Keratinocyte (primary cell): Measurements from ENCODE around the gene MYO1D. TPM values are rescaled to one million over a fixed set of nuclear protein-coding genes. Genes with fewer than 3 reads are reported as not detected.

Source experiments
- DNase-seq: peaks from one replicate; pipeline ENCODE4 v3.0.0-alpha.2; 2011; ENCODE audit warnings: low read depth, missing footprints, low spot score
- FAIRE-seq: peaks from 2 replicates; lab custom pipeline; 2011; peaks lifted over from hg19 to GRCh38; lab: Jason Lieb, UNC
- H2AFZ ChIP-seq: 2 replicates; pipeline ENCODE4 v1.6.0; 2012; ENCODE audit warnings: low read length, control low read depth, inconsistent platforms; ENCODE audit not compliant: control insufficient read depth
- H3K27ac ChIP-seq: 2 replicates; pipeline ENCODE4 v1.5.1; 2011; ENCODE audit warnings: low read length; ENCODE audit not compliant: control insufficient read depth, insufficient read depth
- H3K27me3 ChIP-seq: 3 replicates; pipeline ENCODE4 v1.6.0; 2011; ENCODE audit warnings: low read length; ENCODE audit not compliant: control insufficient read depth, insufficient read depth; ENCODE audit errors: extremely low read depth
- H3K36me3 ChIP-seq, 2 experiments: 2 replicates in 1 of 2; 3 replicates in 1 of 2; pipeline ENCODE4 v1.5.1; 2011; ENCODE audit warnings: low read length in 2 of 2, mild to moderate bottlenecking in 1 of 2; ENCODE audit not compliant: control insufficient read depth in 2 of 2, insufficient read depth in 2 of 2; ENCODE audit errors: extremely low read depth in 1 of 2
- H3K4me1 ChIP-seq: 3 replicates; pipeline ENCODE4 v1.5.1; 2011; ENCODE audit warnings: low read length; ENCODE audit not compliant: control insufficient read depth, insufficient read depth; ENCODE audit errors: extremely low read depth
- H3K4me2 ChIP-seq: 3 replicates; pipeline ENCODE4 v1.6.0; 2011; ENCODE audit warnings: low read depth, low read length; ENCODE audit not compliant: control insufficient read depth, insufficient read depth; ENCODE audit errors: extremely low read depth
- H3K4me3 ChIP-seq, 3 experiments: fragments of 200-600 bp in 1 of 3; sonication (generic) in 1 of 3; 2 replicates in 2 of 3; 3 replicates in 1 of 3; pipeline ENCODE4 v1.5.1; 2011 to 2016; ENCODE audit warnings: low read length in 3 of 3, mild to moderate bottlenecking in 3 of 3, control low read depth in 2 of 3, inconsistent platforms in 1 of 3, low read depth in 1 of 3, mixed read lengths in 1 of 3, mixed run types in 1 of 3, moderate library complexity in 1 of 3; ENCODE audit not compliant: control insufficient read depth in 2 of 3, insufficient read depth in 2 of 3; ENCODE audit errors: extremely low read depth in 1 of 3
- H3K79me2 ChIP-seq: 2 replicates; pipeline ENCODE4 v1.6.0; 2012; ENCODE audit warnings: low read length; ENCODE audit not compliant: control insufficient read depth, insufficient read depth
- H3K9ac ChIP-seq: 3 replicates; pipeline ENCODE4 v1.6.0; 2011; ENCODE audit warnings: low read length; ENCODE audit not compliant: control insufficient read depth, insufficient read depth; ENCODE audit errors: extremely low read depth
- H3K9me1 ChIP-seq: 3 replicates; pipeline ENCODE4 v1.6.0; 2011; ENCODE audit warnings: low read length; ENCODE audit not compliant: control insufficient read depth, insufficient read depth; ENCODE audit errors: extremely low read depth
- H3K9me3 ChIP-seq: 2 replicates; pipeline ENCODE4 v1.5.1; 2012; ENCODE audit warnings: low read depth, low read length; ENCODE audit not compliant: control insufficient read depth
- H4K20me1 ChIP-seq: 3 replicates; pipeline ENCODE4 v1.6.0; 2011; ENCODE audit warnings: low read length; ENCODE audit not compliant: control insufficient read depth, insufficient read depth; ENCODE audit errors: extremely low read depth
- EZH2 ChIP-seq: IDR thresholded peaks from one replicate; pipeline ENCODE4 v1.6.1; 2012; ENCODE audit warnings: inconsistent platforms, mild to moderate bottlenecking, low read length, moderate library complexity
- dilution Hi-C: fragments of 300-500 bp; cut with MboI; formaldehyde crosslinking; loops from one replicate; pipeline ENCODE4 v1.7.0; 2020; ENCODE audit warnings: low sequenced_read_pairs; ENCODE audit not compliant: extremely low pct_ligation_motif_present
- polyA plus RNA-seq, 5 experiments: library from polyadenylated mRNA; depleted of rRNA in 3 of 5; stranded (reverse) in 3 of 5; stranded (forward) in 1 of 5; unstranded in 1 of 5; fragments of >200 nt; gene quantifications; 1 replicate in 1 of 5; 2 replicates in 3 of 5; 3 replicates in 1 of 5; pipeline versions ENCODE4 v1.2.1 to v1.2.3, GENCODE V29; 2011 to 2012; ENCODE audit warnings: missing spikeins in 2 of 5, low read depth in 1 of 5, low replicate concordance in 1 of 5
- TF ChIP-seq, protein P1 (sequence below), 3 experiments: IDR thresholded peaks in 1 of 3; conservative IDR thresholded peaks in 1 of 3; optimal IDR thresholded peaks in 1 of 3; 2 replicates in 2 of 3; 3 replicates in 1 of 3; pipeline versions ENCODE3 to v1.5.1; 2011; ENCODE audit warnings: low read length in 3 of 3, mild to moderate bottlenecking in 3 of 3, moderate library complexity in 2 of 3, control low read depth in 1 of 3, inconsistent platforms in 1 of 3; ENCODE audit not compliant: insufficient read depth in 2 of 3; ENCODE audit errors: extremely low read depth in 1 of 3

The MYO1D gene
- polyA plus RNA-seq, 1 donor (not counting 4 experiments of a cell fraction or from before 2014, with no cell fraction given), result 33.7 TPM

DNA sequence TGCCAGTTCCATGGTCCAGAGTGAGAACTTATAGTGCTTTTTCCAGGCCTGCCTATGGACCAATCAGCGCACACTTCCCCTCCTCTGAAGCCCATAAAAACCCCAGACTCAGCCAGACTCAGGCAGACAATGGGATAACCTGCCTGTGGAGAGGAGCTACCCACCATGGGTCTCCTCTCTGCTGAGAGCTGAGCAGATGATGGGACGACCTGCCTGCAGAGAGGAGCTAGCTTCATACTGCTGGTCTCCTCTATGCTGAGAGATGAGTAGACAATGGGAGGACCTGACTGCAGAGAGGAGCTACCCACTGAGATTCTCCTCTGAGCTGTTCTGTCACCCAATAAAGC, 144.7 kb downstream of the MYO1D start:
- H3K9me3 ChIP-seq, result no peaks in the 10 kb centered on the region
- no peak overlapping the region for H2AFZ ChIP-seq
- FAIRE-seq (no peak), DNase-seq (no peak)
- TF ChIP-seq, protein P1, sequence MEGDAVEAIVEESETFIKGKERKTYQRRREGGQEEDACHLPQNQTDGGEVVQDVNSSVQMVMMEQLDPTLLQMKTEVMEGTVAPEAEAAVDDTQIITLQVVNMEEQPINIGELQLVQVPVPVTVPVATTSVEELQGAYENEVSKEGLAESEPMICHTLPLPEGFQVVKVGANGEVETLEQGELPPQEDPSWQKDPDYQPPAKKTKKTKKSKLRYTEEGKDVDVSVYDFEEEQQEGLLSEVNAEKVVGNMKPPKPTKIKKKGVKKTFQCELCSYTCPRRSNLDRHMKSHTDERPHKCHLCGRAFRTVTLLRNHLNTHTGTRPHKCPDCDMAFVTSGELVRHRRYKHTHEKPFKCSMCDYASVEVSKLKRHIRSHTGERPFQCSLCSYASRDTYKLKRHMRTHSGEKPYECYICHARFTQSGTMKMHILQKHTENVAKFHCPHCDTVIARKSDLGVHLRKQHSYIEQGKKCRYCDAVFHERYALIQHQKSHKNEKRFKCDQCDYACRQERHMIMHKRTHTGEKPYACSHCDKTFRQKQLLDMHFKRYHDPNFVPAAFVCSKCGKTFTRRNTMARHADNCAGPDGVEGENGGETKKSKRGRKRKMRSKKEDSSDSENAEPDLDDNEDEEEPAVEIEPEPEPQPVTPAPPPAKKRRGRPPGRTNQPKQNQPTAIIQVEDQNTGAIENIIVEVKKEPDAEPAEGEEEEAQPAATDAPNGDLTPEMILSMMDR (optimal IDR thresholded peaks at IDR 0.05 in 1 of 3, IDR thresholded peaks at IDR 0.05 in 1 of 3, conservative IDR thresholded peaks at IDR 0.05 in 1 of 3; ENCODE audit: extremely low read depth in 1 of 3, insufficient read depth in 2 of 3, low read length in 3 of 3), result no peak
- TF ChIP-seq EZH2, result no peak
- H3K79me2 ChIP-seq, result no peaks in the 10 kb centered on the region
- H3K9ac ChIP-seq, result no peak overlapping the region
- no peaks in the 10 kb centered on the region for H3K4me1 ChIP-seq
- peaks cover 0 to 8% of the 10 kb centered on the region in 2 experiments for H3K36me3 ChIP-seq
- no peak overlapping the region for H3K27ac ChIP-seq
- dilution Hi-C loops, result no loop called here
- H4K20me1 ChIP-seq, result no peaks in the 10 kb centered on the region
- H3K9me1 ChIP-seq, result no peaks in the 10 kb centered on the region
- H3K4me3 ChIP-seq, result no peak overlapping the region
- no peak overlapping the region for H3K4me2 ChIP-seq
- H3K27me3 ChIP-seq, result no peaks in the 10 kb centered on the region

DNA sequence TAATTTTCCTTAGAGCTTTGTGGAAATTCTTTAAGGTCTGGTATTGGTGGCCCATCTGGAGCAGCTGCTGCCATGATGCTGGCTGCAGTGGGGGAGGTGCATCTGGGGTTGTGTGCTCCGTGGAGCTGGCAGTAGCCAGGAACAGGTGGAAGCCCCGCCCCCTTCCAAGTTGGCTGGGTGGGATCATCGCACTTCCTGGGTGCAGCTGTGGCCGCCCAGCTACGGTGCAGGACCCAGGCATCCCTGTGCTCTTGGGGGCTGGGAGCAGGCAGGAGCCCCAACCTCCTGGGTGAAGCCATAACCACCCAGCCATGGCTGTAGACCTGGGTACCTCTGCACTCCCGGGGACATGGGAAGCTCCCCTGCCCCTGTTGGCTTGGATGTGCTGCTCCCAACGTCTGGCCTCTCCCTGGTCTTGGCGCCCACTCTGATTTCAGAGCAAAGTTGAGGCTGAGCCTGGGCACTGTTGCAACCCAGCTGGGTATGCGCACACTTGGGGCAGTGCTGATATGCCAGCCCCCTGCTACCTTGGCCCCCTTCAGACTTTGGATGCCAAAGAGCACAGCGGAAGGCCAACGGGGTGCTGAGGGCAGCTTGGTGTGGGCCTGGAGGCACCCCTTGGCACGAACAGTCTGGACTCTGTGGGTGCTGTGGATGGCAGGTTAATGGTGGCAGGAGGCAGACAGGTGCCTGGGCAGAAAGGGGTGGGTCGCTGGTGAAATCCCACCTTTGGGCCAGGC, 145.2 kb downstream of the MYO1D start:
- Histone ChIP-seq H3K79me2 (no peaks in the 10 kb centered on the region), H3K4me3 (no peak overlapping the region), H3K4me1 (no peaks in the 10 kb centered on the region), H3K9me3 (no peaks in the 10 kb centered on the region), H2AFZ (no peak overlapping the region), H3K36me3 (peaks cover 3 to 8% of the 10 kb centered on the region in 2 experiments), H3K27me3 (no peaks in the 10 kb centered on the region), H3K9ac (no peak overlapping the region), H4K20me1 (no peaks in the 10 kb centered on the region), H3K9me1 (no peaks in the 10 kb centered on the region), H3K27ac (no peak overlapping the region), H3K4me2 (no peak overlapping the region)
- dilution Hi-C loops, result no loop called here
- DNase-seq, result no peak
- no peak for FAIRE-seq
- no peak for TF ChIP-seq EZH2
- TF ChIP-seq, protein P1 (optimal IDR thresholded peaks at IDR 0.05 in 1 of 3, IDR thresholded peaks at IDR 0.05 in 1 of 3, conservative IDR thresholded peaks at IDR 0.05 in 1 of 3; ENCODE audit: extremely low read depth in 1 of 3, insufficient read depth in 2 of 3, low read length in 3 of 3), result no peak
